Keratinocyte (primary cell): ENCODE measurements around the gene FMN1. TPM values are rescaled to one million over a fixed set of nuclear protein-coding genes. Genes with fewer than 3 reads are reported as not detected.

Source experiments
- DNase-seq: peaks from one replicate; pipeline ENCODE4 v3.0.0-alpha.2; 2011; ENCODE audit warnings: low read depth, missing footprints, low spot score
- FAIRE-seq: peaks from 2 replicates; lab custom pipeline; 2011; peaks lifted over from hg19 to GRCh38; lab: Jason Lieb, UNC
- H2AFZ ChIP-seq: 2 replicates; pipeline ENCODE4 v1.6.0; 2012; ENCODE audit warnings: low read length, control low read depth, inconsistent platforms; ENCODE audit not compliant: control insufficient read depth
- H3K27ac ChIP-seq: 2 replicates; pipeline ENCODE4 v1.5.1; 2011; ENCODE audit warnings: low read length; ENCODE audit not compliant: control insufficient read depth, insufficient read depth
- H3K27me3 ChIP-seq: 3 replicates; pipeline ENCODE4 v1.6.0; 2011; ENCODE audit warnings: low read length; ENCODE audit not compliant: control insufficient read depth, insufficient read depth; ENCODE audit errors: extremely low read depth
- H3K36me3 ChIP-seq, 2 experiments: 2 replicates in 1 of 2; 3 replicates in 1 of 2; pipeline ENCODE4 v1.5.1; 2011; ENCODE audit warnings: low read length in 2 of 2, mild to moderate bottlenecking in 1 of 2; ENCODE audit not compliant: control insufficient read depth in 2 of 2, insufficient read depth in 2 of 2; ENCODE audit errors: extremely low read depth in 1 of 2
- H3K4me1 ChIP-seq: 3 replicates; pipeline ENCODE4 v1.5.1; 2011; ENCODE audit warnings: low read length; ENCODE audit not compliant: control insufficient read depth, insufficient read depth; ENCODE audit errors: extremely low read depth
- H3K4me2 ChIP-seq: 3 replicates; pipeline ENCODE4 v1.6.0; 2011; ENCODE audit warnings: low read depth, low read length; ENCODE audit not compliant: control insufficient read depth, insufficient read depth; ENCODE audit errors: extremely low read depth
- H3K4me3 ChIP-seq, 3 experiments: fragments of 200-600 bp in 1 of 3; sonication (generic) in 1 of 3; 2 replicates in 2 of 3; 3 replicates in 1 of 3; pipeline ENCODE4 v1.5.1; 2011 to 2016; ENCODE audit warnings: low read length in 3 of 3, mild to moderate bottlenecking in 3 of 3, control low read depth in 2 of 3, inconsistent platforms in 1 of 3, low read depth in 1 of 3, mixed read lengths in 1 of 3, mixed run types in 1 of 3, moderate library complexity in 1 of 3; ENCODE audit not compliant: control insufficient read depth in 2 of 3, insufficient read depth in 2 of 3; ENCODE audit errors: extremely low read depth in 1 of 3
- H3K79me2 ChIP-seq: 2 replicates; pipeline ENCODE4 v1.6.0; 2012; ENCODE audit warnings: low read length; ENCODE audit not compliant: control insufficient read depth, insufficient read depth
- H3K9ac ChIP-seq: 3 replicates; pipeline ENCODE4 v1.6.0; 2011; ENCODE audit warnings: low read length; ENCODE audit not compliant: control insufficient read depth, insufficient read depth; ENCODE audit errors: extremely low read depth
- H3K9me1 ChIP-seq: 3 replicates; pipeline ENCODE4 v1.6.0; 2011; ENCODE audit warnings: low read length; ENCODE audit not compliant: control insufficient read depth, insufficient read depth; ENCODE audit errors: extremely low read depth
- H3K9me3 ChIP-seq: 2 replicates; pipeline ENCODE4 v1.5.1; 2012; ENCODE audit warnings: low read depth, low read length; ENCODE audit not compliant: control insufficient read depth
- H4K20me1 ChIP-seq: 3 replicates; pipeline ENCODE4 v1.6.0; 2011; ENCODE audit warnings: low read length; ENCODE audit not compliant: control insufficient read depth, insufficient read depth; ENCODE audit errors: extremely low read depth
- CTCF ChIP-seq, 3 experiments: IDR thresholded peaks in 1 of 3; conservative IDR thresholded peaks in 1 of 3; optimal IDR thresholded peaks in 1 of 3; 2 replicates in 2 of 3; 3 replicates in 1 of 3; pipeline versions ENCODE3 to v1.5.1; 2011; ENCODE audit warnings: low read length in 3 of 3, mild to moderate bottlenecking in 3 of 3, moderate library complexity in 2 of 3, control low read depth in 1 of 3, inconsistent platforms in 1 of 3; ENCODE audit not compliant: insufficient read depth in 2 of 3; ENCODE audit errors: extremely low read depth in 1 of 3
- EZH2 ChIP-seq: IDR thresholded peaks from one replicate; pipeline ENCODE4 v1.6.1; 2012; ENCODE audit warnings: inconsistent platforms, mild to moderate bottlenecking, low read length, moderate library complexity
- dilution Hi-C: fragments of 300-500 bp; cut with MboI; formaldehyde crosslinking; loops from one replicate; pipeline ENCODE4 v1.7.0; 2020; ENCODE audit warnings: low sequenced_read_pairs; ENCODE audit not compliant: extremely low pct_ligation_motif_present
- polyA plus RNA-seq, 5 experiments: library from polyadenylated mRNA; depleted of rRNA in 3 of 5; stranded (reverse) in 3 of 5; stranded (forward) in 1 of 5; unstranded in 1 of 5; fragments of >200 nt; gene quantifications; 1 replicate in 1 of 5; 2 replicates in 3 of 5; 3 replicates in 1 of 5; pipeline versions ENCODE4 v1.2.1 to v1.2.3, GENCODE V29; 2011 to 2012; ENCODE audit warnings: missing spikeins in 2 of 5, low read depth in 1 of 5, low replicate concordance in 1 of 5

The FMN1 gene
- polyA plus RNA-seq, 1 donor (not counting 4 experiments of a cell fraction or from before 2014, with no cell fraction given): 0.71 TPM

- Histone ChIP-seq H3K27me3 (no peaks in the 10 kb centered on the region), H3K9me1 (no peaks in the 10 kb centered on the region), H3K4me3 (no peak overlapping the region), H3K36me3 (no peaks in the 10 kb centered on the region), H3K79me2 (no peaks in the 10 kb centered on the region), H3K4me2 (no peak overlapping the region), H3K27ac (no peak overlapping the region), H3K4me1 (peaks cover 5% of the 10 kb centered on the region), H3K9me3 (no peaks in the 10 kb centered on the region), H4K20me1 (no peaks in the 10 kb centered on the region), H3K9ac (no peak overlapping the region), H2AFZ (no peak overlapping the region)
- TF ChIP-seq EZH2 (no peak), CTCF (optimal IDR thresholded peaks at IDR 0.05 in 1 of 3, IDR thresholded peaks at IDR 0.05 in 1 of 3, conservative IDR thresholded peaks at IDR 0.05 in 1 of 3; ENCODE audit: extremely low read depth in 1 of 3, insufficient read depth in 2 of 3, low read length in 3 of 3) (peak; percentile 52 to 66 (median 61))
- peak; percentile 67 for FAIRE-seq
- DNase-seq: no peak
- dilution Hi-C loops: no loop called here
Measured at GRCh38 chr15:32956006-32956405, 238.5 kb downstream of the FMN1 start.

- Histone ChIP-seq H4K20me1 (no peaks in the 10 kb centered on the region), H3K27ac (no peak overlapping the region), H3K36me3 (no peaks in the 10 kb centered on the region), H3K4me1 (peaks cover 5% of the 10 kb centered on the region), H3K9me1 (no peaks in the 10 kb centered on the region), H2AFZ (no peak overlapping the region), H3K4me2 (no peak overlapping the region), H3K9ac (no peak overlapping the region), H3K9me3 (no peaks in the 10 kb centered on the region), H3K79me2 (no peaks in the 10 kb centered on the region), H3K4me3 (no peak overlapping the region), H3K27me3 (no peaks in the 10 kb centered on the region)
- dilution Hi-C loops: no loop called here
- TF ChIP-seq EZH2 (no peak), CTCF (optimal IDR thresholded peaks at IDR 0.05 in 1 of 3, IDR thresholded peaks at IDR 0.05 in 1 of 3, conservative IDR thresholded peaks at IDR 0.05 in 1 of 3; ENCODE audit: extremely low read depth in 1 of 3, insufficient read depth in 2 of 3, low read length in 3 of 3) (no peak)
- DNase-seq (no peak), FAIRE-seq (no peak)
Measured at GRCh38 chr15:32953533-32953910, 241.0 kb downstream of the FMN1 start.
